Measurements from ENCODE around the gene SMC2.

SMC2 gene

DNA sequence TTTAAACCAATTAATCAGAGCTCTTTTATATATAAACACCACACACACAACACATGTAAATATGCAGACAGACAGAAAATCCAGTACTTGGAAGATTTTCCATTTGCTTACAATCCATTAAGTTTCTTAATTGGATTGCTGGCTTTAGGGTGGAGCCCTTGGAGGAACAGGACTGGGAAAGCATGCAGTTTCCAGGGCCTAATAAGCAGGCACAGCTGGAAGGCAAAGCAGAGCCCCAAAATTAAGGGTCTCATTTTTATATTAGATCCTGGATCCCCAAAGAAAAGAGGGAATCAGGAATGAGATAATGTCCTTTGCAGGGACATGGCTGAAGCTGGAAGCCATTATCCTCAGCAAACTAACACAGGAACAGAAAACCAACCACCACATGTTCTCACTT lies 13.1 kb upstream of the SMC2 start:
- H3K4me1 ChIP-seq (ENCODE audit: control insufficient read depth, insufficient read depth, low read length): no peaks in the 10 kb centered on the region
- H3K27ac ChIP-seq (ENCODE audit: insufficient read depth, low read depth, low read length, poor library complexity, severe bottlenecking): no peak overlapping the region
- H3K27me3 ChIP-seq (ENCODE audit: control insufficient read depth, insufficient read depth, low read length, poor library complexity, severe bottlenecking): no peaks in the 10 kb centered on the region

DNA sequence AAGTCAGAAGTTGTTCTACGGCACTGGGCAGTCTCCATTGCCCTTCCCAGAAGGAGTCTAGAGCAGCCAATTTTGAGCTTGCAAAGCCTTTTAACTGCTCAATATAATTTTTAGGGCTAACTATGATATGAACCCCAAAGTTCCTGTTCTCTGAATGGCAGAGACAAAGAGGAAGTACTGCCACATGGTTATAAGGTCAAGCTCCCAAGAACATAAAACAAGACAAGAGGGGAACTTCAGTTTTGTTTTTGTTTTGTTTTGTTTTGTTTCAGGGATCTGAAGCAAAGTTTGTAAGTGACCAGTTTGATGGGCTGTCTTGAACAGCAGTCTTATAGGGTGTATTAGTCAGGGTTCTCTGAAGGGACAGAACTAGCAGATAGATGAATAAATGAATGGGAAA lies 11.9 kb upstream of the SMC2 start:
- Histone ChIP-seq H3K4me1 (ENCODE audit: control insufficient read depth, insufficient read depth, low read length) (no peaks in the 10 kb centered on the region), H3K27ac (ENCODE audit: insufficient read depth, low read depth, low read length, poor library complexity, severe bottlenecking) (no peak overlapping the region), H3K27me3 (ENCODE audit: control insufficient read depth, insufficient read depth, low read length, poor library complexity, severe bottlenecking) (no peaks in the 10 kb centered on the region), H3K36me3 (ENCODE audit: control insufficient read depth, insufficient read depth, low read length) (no peaks in the 10 kb centered on the region), H3K4me3 (ENCODE audit: insufficient read depth, low read depth, low read length) (no peak overlapping the region), H3K9me3 (ENCODE audit: control insufficient read depth, low read length) (peaks cover 7% of the 10 kb centered on the region)
- 84 to 91% methylated on average over 1 of the region's 1 CpG for WGBS, 2 experiments

More for the DNA sequence above, 13.1 kb upstream of the SMC2 start:
- H3K36me3 ChIP-seq (ENCODE audit: control insufficient read depth, insufficient read depth, low read length): no peaks in the 10 kb centered on the region
- H3K9me3 ChIP-seq (ENCODE audit: control insufficient read depth, low read length): peaks cover 7% of the 10 kb centered on the region
- no peak overlapping the region for H3K4me3 ChIP-seq (ENCODE audit: insufficient read depth, low read depth, low read length)

DNA sequence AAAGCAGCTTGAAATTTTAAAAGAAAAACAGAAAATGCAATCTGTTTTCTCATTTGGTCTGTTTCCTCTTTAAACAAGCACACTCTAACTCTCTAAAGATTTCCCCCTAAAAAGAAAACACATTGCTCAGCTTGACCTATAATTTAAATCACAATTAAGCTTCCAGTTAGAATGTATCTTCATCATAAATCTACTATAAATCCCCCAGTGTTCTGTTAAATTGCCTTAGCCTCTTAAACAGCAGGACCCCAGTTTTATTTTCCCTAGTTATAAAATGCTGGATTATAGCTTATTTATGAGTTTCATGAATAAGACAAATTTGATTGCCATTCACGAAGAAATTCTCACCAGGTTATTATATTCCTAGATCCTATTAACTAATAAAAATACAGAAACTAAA lies 8.6 kb upstream of the SMC2 start:
- 60% methylated on average over 1 of the region's 1 CpG for WGBS, 2 experiments
- peaks cover 1% of the 10 kb centered on the region for H3K9me3 ChIP-seq (ENCODE audit: control insufficient read depth, low read length)
- no peak overlapping the region for H3K4me3 ChIP-seq (ENCODE audit: insufficient read depth, low read depth, low read length)
- no peaks in the 10 kb centered on the region for H3K4me1 ChIP-seq (ENCODE audit: control insufficient read depth, insufficient read depth, low read length)
- H3K27ac ChIP-seq (ENCODE audit: insufficient read depth, low read depth, low read length, poor library complexity, severe bottlenecking): no peak overlapping the region
- H3K27me3 ChIP-seq (ENCODE audit: control insufficient read depth, insufficient read depth, low read length, poor library complexity, severe bottlenecking): no peaks in the 10 kb centered on the region
- H3K36me3 ChIP-seq (ENCODE audit: control insufficient read depth, insufficient read depth, low read length): no peaks in the 10 kb centered on the region

DNA sequence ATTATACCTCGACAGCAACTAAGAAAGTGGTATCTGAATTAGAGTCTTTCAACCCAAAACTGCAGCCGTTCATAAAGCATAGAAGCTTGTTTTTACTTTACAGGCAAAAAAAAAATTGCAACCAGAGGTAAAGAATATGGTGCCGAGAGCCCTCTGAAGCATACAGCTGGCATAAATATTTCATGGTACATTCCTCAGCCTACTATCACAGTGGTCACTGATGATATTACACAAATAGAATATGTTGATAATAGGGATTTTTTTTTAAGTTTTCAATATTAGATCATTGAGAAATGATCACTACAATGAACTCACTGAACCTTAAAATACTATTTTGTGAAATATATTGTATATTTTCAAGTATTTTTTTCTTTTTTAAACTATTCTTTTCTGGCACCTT lies 6.2 kb upstream of the SMC2 start:
- Histone ChIP-seq H3K27ac (ENCODE audit: insufficient read depth, low read depth, low read length, poor library complexity, severe bottlenecking) (no peak overlapping the region), H3K4me3 (ENCODE audit: insufficient read depth, low read depth, low read length) (no peak overlapping the region), H3K4me1 (ENCODE audit: control insufficient read depth, insufficient read depth, low read length) (peaks cover 6% of the 10 kb centered on the region), H3K36me3 (ENCODE audit: control insufficient read depth, insufficient read depth, low read length) (no peaks in the 10 kb centered on the region), H3K27me3 (ENCODE audit: control insufficient read depth, insufficient read depth, low read length, poor library complexity, severe bottlenecking) (no peaks in the 10 kb centered on the region), H3K9me3 (ENCODE audit: control insufficient read depth, low read length) (no peaks in the 10 kb centered on the region)
- 83% methylated on average over 3 of the region's 3 CpGs for WGBS, 2 experiments

DNA sequence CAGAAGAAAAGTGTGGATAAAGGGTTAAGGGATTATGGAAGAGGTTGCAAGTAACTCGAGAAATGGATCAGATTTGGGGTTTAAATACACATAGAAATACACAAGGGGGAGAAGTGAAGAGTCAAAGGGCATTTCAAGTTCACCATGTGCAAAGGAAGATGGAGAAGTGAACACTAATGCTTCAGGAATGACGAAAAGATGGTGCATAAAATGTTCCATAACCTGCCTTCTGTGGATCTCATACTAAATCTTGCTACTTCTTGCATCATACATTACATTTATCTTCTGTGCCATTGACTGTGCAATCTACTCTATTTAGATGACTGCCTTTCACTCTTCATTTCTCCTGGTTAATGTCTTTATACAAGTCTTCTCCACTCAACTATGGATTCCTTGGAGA lies 5.7 kb upstream of the SMC2 start:
- H3K9me3 ChIP-seq (ENCODE audit: control insufficient read depth, low read length): no peaks in the 10 kb centered on the region
- H3K27ac ChIP-seq (ENCODE audit: insufficient read depth, low read depth, low read length, poor library complexity, severe bottlenecking): no peak overlapping the region
- H3K27me3 ChIP-seq (ENCODE audit: control insufficient read depth, insufficient read depth, low read length, poor library complexity, severe bottlenecking): no peaks in the 10 kb centered on the region
- 70 to 76% methylated on average over 2 of the region's 2 CpGs for WGBS, 2 experiments
- H3K4me3 ChIP-seq (ENCODE audit: insufficient read depth, low read depth, low read length): no peak overlapping the region
- peaks cover 7% of the 10 kb centered on the region for H3K4me1 ChIP-seq (ENCODE audit: control insufficient read depth, insufficient read depth, low read length)
- H3K36me3 ChIP-seq (ENCODE audit: control insufficient read depth, insufficient read depth, low read length): no peaks in the 10 kb centered on the region

DNA sequence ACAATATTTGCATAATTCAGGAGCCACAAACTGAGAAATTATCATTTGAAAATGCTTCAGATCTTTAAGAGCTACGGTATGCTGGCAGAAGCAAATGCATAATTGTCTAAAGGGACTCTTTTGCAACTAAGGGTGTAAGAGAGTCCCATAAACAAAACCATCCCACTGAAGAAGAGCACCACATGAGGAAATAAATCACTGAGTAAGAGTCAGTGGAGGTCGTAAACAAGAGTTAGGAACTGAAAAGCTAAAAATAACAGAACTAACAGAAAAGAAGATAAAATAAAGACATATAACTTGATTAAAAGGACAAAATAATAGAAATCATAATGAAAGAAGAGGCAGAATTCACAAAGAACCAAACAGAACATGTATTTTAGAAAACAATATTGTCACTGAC lies 3.5 kb upstream of the SMC2 start:
- peaks cover 7% of the 10 kb centered on the region for H3K4me1 ChIP-seq (ENCODE audit: control insufficient read depth, insufficient read depth, low read length)
- H3K9me3 ChIP-seq (ENCODE audit: control insufficient read depth, low read length): no peaks in the 10 kb centered on the region
- no peak overlapping the region for H3K27ac ChIP-seq (ENCODE audit: insufficient read depth, low read depth, low read length, poor library complexity, severe bottlenecking)
- H3K4me3 ChIP-seq (ENCODE audit: insufficient read depth, low read depth, low read length): no peak overlapping the region
- no peaks in the 10 kb centered on the region for H3K27me3 ChIP-seq (ENCODE audit: control insufficient read depth, insufficient read depth, low read length, poor library complexity, severe bottlenecking)
- H3K36me3 ChIP-seq (ENCODE audit: control insufficient read depth, insufficient read depth, low read length): no peaks in the 10 kb centered on the region
- WGBS, 2 experiments: 88% methylated on average over 1 of the region's 2 CpGs; no CpG with 5 or more reads in 1 of the 2 experiments

DNA sequence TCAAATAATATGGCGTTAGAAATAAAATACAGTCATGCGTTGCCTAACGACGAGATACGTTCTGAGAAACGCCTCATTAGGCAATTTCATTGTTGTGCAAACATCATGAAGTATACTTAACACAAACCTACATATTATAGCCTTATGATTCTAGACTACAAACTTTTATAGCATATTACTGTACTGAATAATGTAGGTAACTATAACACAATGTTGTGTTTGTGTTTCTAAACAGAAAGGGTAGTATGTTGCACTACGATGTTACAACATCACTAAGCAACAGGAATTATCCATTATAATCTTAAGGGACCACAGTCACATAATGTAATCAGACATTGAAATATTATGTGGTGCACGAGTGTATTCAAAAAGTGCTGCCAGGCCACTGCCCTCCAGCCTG lies 3.0 kb upstream of the SMC2 start:
- Histone ChIP-seq H3K4me3 (ENCODE audit: insufficient read depth, low read depth, low read length) (no peak overlapping the region), H3K27me3 (ENCODE audit: control insufficient read depth, insufficient read depth, low read length, poor library complexity, severe bottlenecking) (no peaks in the 10 kb centered on the region)
- WGBS, 2 experiments: 93 to 97% methylated on average over 6 to 8 of the region's 8 CpGs

DNA sequence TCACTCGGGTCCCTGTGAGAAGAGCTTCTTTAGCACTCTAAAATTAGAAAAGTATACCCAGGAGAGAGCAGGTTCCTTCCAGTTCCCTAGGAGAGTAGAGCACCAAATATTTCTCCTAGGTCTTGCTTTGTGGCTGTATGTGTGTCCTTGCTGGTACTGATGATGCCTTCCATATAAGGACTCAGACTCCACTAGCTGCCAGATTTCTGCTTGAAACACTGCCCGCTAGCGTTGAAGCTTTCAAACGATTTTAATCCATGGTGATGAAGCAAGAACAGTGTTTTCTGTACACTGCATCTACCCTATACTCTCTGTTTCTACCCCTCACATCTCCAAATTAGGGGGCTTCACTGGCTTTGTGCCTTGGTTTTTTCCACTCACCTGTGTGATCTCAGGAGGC lies 2.4 kb upstream of the SMC2 start:
- Histone ChIP-seq H3K27ac (ENCODE audit: insufficient read depth, low read depth, low read length, poor library complexity, severe bottlenecking) (peak overlapping the region; percentile 29), H3K4me3 (ENCODE audit: insufficient read depth, low read depth, low read length) (no peak overlapping the region), H3K9me3 (ENCODE audit: control insufficient read depth, low read length) (no peaks in the 10 kb centered on the region), H3K27me3 (ENCODE audit: control insufficient read depth, insufficient read depth, low read length, poor library complexity, severe bottlenecking) (no peaks in the 10 kb centered on the region), H3K4me1 (ENCODE audit: control insufficient read depth, insufficient read depth, low read length) (peaks cover 7% of the 10 kb centered on the region), H3K36me3 (ENCODE audit: control insufficient read depth, insufficient read depth, low read length) (no peaks in the 10 kb centered on the region)
- 92 to 94% methylated on average over 4 of the region's 4 CpGs for WGBS, 2 experiments

More for the DNA sequence above, 3.0 kb upstream of the SMC2 start:
- Histone ChIP-seq H3K4me1 (ENCODE audit: control insufficient read depth, insufficient read depth, low read length) (peaks cover 7% of the 10 kb centered on the region), H3K27ac (ENCODE audit: insufficient read depth, low read depth, low read length, poor library complexity, severe bottlenecking) (no peak overlapping the region), H3K36me3 (ENCODE audit: control insufficient read depth, insufficient read depth, low read length) (no peaks in the 10 kb centered on the region), H3K9me3 (ENCODE audit: control insufficient read depth, low read length) (no peaks in the 10 kb centered on the region)

DNA sequence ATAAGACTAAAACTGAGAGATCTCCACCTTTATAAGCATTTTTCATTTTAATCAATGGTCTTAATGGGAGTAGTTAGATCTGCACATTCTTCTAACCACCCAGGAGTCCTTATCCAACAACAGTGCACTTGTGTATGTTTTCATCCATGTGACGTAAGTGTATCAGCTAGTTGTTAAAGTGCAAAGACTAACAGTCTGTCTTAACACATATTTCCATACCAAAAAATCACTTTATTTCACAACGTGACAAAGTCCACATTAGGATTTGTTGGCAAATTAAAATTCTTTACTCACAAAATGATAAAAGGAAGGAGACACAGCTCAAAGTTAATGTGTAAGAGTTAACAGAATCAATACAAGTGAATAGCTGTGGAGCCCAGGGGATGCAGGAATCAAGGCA lies 1.9 kb upstream of the SMC2 start:
- Histone ChIP-seq H3K36me3 (ENCODE audit: control insufficient read depth, insufficient read depth, low read length) (no peaks in the 10 kb centered on the region), H3K4me1 (ENCODE audit: control insufficient read depth, insufficient read depth, low read length) (peaks cover 7% of the 10 kb centered on the region), H3K4me3 (ENCODE audit: insufficient read depth, low read depth, low read length) (no peak overlapping the region), H3K27ac (ENCODE audit: insufficient read depth, low read depth, low read length, poor library complexity, severe bottlenecking) (no peak overlapping the region), H3K27me3 (ENCODE audit: control insufficient read depth, insufficient read depth, low read length, poor library complexity, severe bottlenecking) (no peaks in the 10 kb centered on the region), H3K9me3 (ENCODE audit: control insufficient read depth, low read length) (no peaks in the 10 kb centered on the region)
- 94 to 100% methylated on average over 1 of the region's 2 CpGs for WGBS, 2 experiments

DNA sequence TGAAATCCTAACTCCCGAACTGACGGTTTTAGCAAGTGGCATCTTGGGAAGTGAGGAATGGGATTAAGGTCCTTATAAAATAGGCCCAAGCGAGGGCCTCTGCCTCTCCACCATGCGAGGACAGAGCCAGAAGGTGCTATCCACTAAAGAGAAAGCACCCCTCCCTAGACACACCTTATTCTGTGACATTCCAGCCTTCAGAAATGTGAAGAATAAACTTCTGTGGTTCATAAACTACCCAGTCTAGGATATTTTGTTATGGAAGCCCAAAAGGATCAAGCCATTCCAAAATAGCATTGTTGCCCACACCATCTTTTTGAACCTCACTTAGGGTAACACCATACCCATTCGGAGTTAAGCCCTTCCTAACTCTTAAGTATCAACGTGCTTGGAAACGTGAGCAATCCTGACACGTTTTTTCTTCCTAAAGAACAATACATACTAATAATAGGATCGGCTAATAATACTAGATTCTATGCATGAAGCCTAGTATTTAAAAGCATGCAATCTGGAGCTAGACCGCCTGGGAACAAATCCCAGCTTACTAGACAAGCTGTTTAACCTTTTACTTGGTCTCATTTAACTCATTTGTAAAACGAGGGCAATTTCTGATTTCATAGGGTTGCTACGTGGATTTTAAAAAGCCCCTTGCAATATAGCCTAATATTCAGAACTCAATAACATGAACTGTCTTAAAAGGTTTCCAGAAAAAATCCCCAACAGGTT lies 1.1 kb upstream of the SMC2 start:
- Histone ChIP-seq H3K36me3 (ENCODE audit: control insufficient read depth, insufficient read depth, low read length) (no peaks in the 10 kb centered on the region), H3K27ac (ENCODE audit: insufficient read depth, low read depth, low read length, poor library complexity, severe bottlenecking) (peak overlapping the region; percentile 88), H3K4me3 (ENCODE audit: insufficient read depth, low read depth, low read length) (peak overlapping the region; percentile 69), H3K27me3 (ENCODE audit: control insufficient read depth, insufficient read depth, low read length, poor library complexity, severe bottlenecking) (no peaks in the 10 kb centered on the region), H3K4me1 (ENCODE audit: control insufficient read depth, insufficient read depth, low read length) (peaks cover 7% of the 10 kb centered on the region), H3K9me3 (ENCODE audit: control insufficient read depth, low read length) (no peaks in the 10 kb centered on the region)
- WGBS, 2 experiments: 33 to 39% methylated on average over 10 to 12 of the region's 12 CpGs

Measured in ectodermal cell (in vitro differentiated cells).